NCI-H510A (cell line): Measurements from ENCODE around the gene HNRNPL.
"Not testable (repeated sequence)": the region's sequence is repeated elsewhere in the genome, so short reads cannot be mapped to it uniquely, and the experiment has no call there.

Experiments
- DNase-seq: peaks from one replicate; lab custom pipeline; 2025; lab: John Stamatoyannopoulos, UW

HNRNPL gene

GRCh38 chr19:38829203-38829602 is 20.6 kb downstream of the HNRNPL start:
- DNase-seq, result not testable (repeated sequence)

- DNase-seq, result no peak
Measured at GRCh38 chr19:38826856-38827551, 22.8 kb downstream of the HNRNPL start.

GRCh38 chr19:38825936-38826335 is 23.9 kb downstream of the HNRNPL start:
- not testable (repeated sequence) for DNase-seq

GRCh38 chr19:38821230-38821825 is 28.5 kb downstream of the HNRNPL start:
- DNase-seq, result not testable (repeated sequence)

- DNase-seq, result no peak
Measured at GRCh38 chr19:38819231-38819920, 30.4 kb downstream of the HNRNPL start.

- no peak for DNase-seq
Measured at GRCh38 chr19:38817081-38817480, 32.7 kb downstream of the HNRNPL start.

- DNase-seq, result no peak
Measured at GRCh38 chr19:38816131-38816750, 33.5 kb downstream of the HNRNPL start.

GRCh38 chr19:38815059-38816001 is 34.5 kb downstream of the HNRNPL start:
- no peak for DNase-seq

- DNase-seq, result not testable (repeated sequence)
Measured at GRCh38 chr19:38813932-38814331, 35.9 kb downstream of the HNRNPL start.

GRCh38 chr19:38813323-38813722 is 36.5 kb downstream of the HNRNPL start:
- no peak for DNase-seq

- DNase-seq, result no peak
Measured at GRCh38 chr19:38812841-38813320, 36.9 kb downstream of the HNRNPL start, which contains the start of gene LGALS4. Gene LGALS4 (minus strand): TSS chr19:38812945. CDS start chr19:38812886, 59 bp downstream.

- no peak for DNase-seq
Measured at GRCh38 chr19:38812009-38812840, 37.6 kb downstream of the HNRNPL start.

GRCh38 chr19:38809592-38810252 is 40.1 kb downstream of the HNRNPL start:
- DNase-seq, result no peak

- no peak for DNase-seq
Measured at GRCh38 chr19:38808741-38809140, 41.0 kb downstream of the HNRNPL start.

- not testable (repeated sequence) for DNase-seq
Measured at GRCh38 chr19:38807374-38808098, 42.2 kb downstream of the HNRNPL start.

GRCh38 chr19:38806371-38806770 is 43.4 kb downstream of the HNRNPL start:
- DNase-seq, result no peak

- DNase-seq, result no peak
Measured at GRCh38 chr19:38805180-38805579, 44.6 kb downstream of the HNRNPL start.

- DNase-seq, result no peak
Measured at GRCh38 chr19:38803543-38803942, 46.2 kb downstream of the HNRNPL start.
